WTC11 (cell line): ENCODE results near the gene ITPR2. TPM values are rescaled to one million over a fixed set of nuclear protein-coding genes. Genes with fewer than 3 reads are reported as not detected.
A peak's percentile ranks its signal among the peaks of the same experiment; 100 is the strongest.

ENCODE experiments used
- ATAC-seq: fragments of 200-7000 bp; cut with Tn5 transposase; 2 replicates; pipeline ENCODE4 v1.10.0; 2021; ENCODE audit warnings: mild to moderate bottlenecking, moderate library complexity
- CTCF ChIA-PET: fragments of 300-600 bp; sonication (Branson Sonifier 250); formaldehyde crosslinking; loops from one replicate; lab custom pipeline; 2021; ENCODE audit warnings: antibody characterized with exemption; lab: Charles Lee
- POLR2A ChIA-PET: fragments of 350-600 bp; sonication (Branson Sonifier 250); formaldehyde crosslinking; loops from one replicate; lab custom pipeline; 2021; ENCODE audit warnings: antibody characterized with exemption; lab: Charles Lee
- DNase-seq: peaks from one replicate; pipeline ENCODE4 v3.0.0; 2021; ENCODE audit warnings: low spot score
- H3K27ac Mint-ChIP-seq: 2 replicates; pipeline ENCODE4 v1.8.0; 2021; ENCODE audit warnings: mixed read lengths
- H3K27me3 Mint-ChIP-seq: 2 replicates; pipeline ENCODE4 v1.8.0; 2021; ENCODE audit warnings: low read depth, mild to moderate bottlenecking, moderate library complexity, mixed read lengths
- H3K36me3 Mint-ChIP-seq: 2 replicates; pipeline ENCODE4 v1.8.0; 2021; ENCODE audit warnings: mixed read lengths
- H3K4me1 Mint-ChIP-seq: 2 replicates; pipeline ENCODE4 v1.8.0; 2022; ENCODE audit warnings: mixed read lengths
- H3K4me3 Mint-ChIP-seq: 2 replicates; pipeline ENCODE4 v1.8.0; 2021; ENCODE audit warnings: mild to moderate bottlenecking, moderate library complexity, mixed read lengths
- H3K9me3 Mint-ChIP-seq: 2 replicates; pipeline ENCODE4 v1.8.0; 2021; ENCODE audit warnings: mixed read lengths
- AR ChIP-seq: fragments of 250-450 bp; sonication (Bioruptor Pico); IDR thresholded peaks from 2 replicates; pipeline ENCODE4 v1.9.0; 2021; ENCODE audit warnings: mild to moderate bottlenecking
- CDX4 ChIP-seq: fragments of 250-450 bp; sonication (Bioruptor Pico); IDR thresholded peaks from 2 replicates; pipeline ENCODE4 v1.9.0; 2021; ENCODE audit warnings: moderate library complexity, mild to moderate bottlenecking, inconsistent platforms, borderline replicate concordance
- CREB1 ChIP-seq: sonication (generic); formaldehyde crosslinking; IDR thresholded peaks from 2 replicates; pipeline ENCODE4 v1.8.0; 2023; ENCODE audit warnings: mild to moderate bottlenecking, missing genetic modification reagents
- E2F4 ChIP-seq: sonication (generic); formaldehyde crosslinking; IDR thresholded peaks from 2 replicates; pipeline ENCODE4 v1.8.1; 2022; ENCODE audit warnings: low read depth, mild to moderate bottlenecking, moderate library complexity, missing genetic modification reagents, borderline replicate concordance
- E2F5 ChIP-seq: sonication (generic); formaldehyde crosslinking; IDR thresholded peaks from 2 replicates; pipeline ENCODE4 v1.8.1; 2022; ENCODE audit warnings: mild to moderate bottlenecking, moderate library complexity, missing genetic modification reagents
- FOXJ3 ChIP-seq: sonication (generic); formaldehyde crosslinking; IDR thresholded peaks from 2 replicates; pipeline ENCODE4 v1.9.0; 2021; ENCODE audit warnings: missing genetic modification reagents, mild to moderate bottlenecking, borderline replicate concordance
- NFYB ChIP-seq: sonication (generic); formaldehyde crosslinking; conservative IDR thresholded peaks from 2 replicates; pipeline ENCODE4 v1.8.0; 2022; ENCODE audit warnings: low read depth, missing genetic modification reagents
- NR1H2 ChIP-seq: sonication (generic); formaldehyde crosslinking; IDR thresholded peaks from 2 replicates; pipeline ENCODE4 v1.9.0; 2021; ENCODE audit warnings: mild to moderate bottlenecking, moderate library complexity, missing genetic modification reagents
- PRDM15 ChIP-seq: sonication (generic); formaldehyde crosslinking; IDR thresholded peaks from 2 replicates; pipeline ENCODE4 v1.8.0; 2022; ENCODE audit warnings: missing genetic modification reagents
- SMAD4 ChIP-seq: sonication (generic); formaldehyde crosslinking; IDR thresholded peaks from 2 replicates; pipeline ENCODE4 v1.8.0; 2022; ENCODE audit warnings: mild to moderate bottlenecking, missing genetic modification reagents
- TEAD4 ChIP-seq: sonication (generic); formaldehyde crosslinking; IDR thresholded peaks from 2 replicates; pipeline ENCODE4 v1.8.0; 2022; ENCODE audit warnings: mild to moderate bottlenecking, missing genetic modification reagents
- USF1 ChIP-seq: sonication (generic); formaldehyde crosslinking; IDR thresholded peaks from 2 replicates; pipeline ENCODE4 v1.8.0; 2022; ENCODE audit warnings: mild to moderate bottlenecking, missing genetic modification reagents
- ZMAT4 ChIP-seq: fragments of 250-450 bp; sonication (Bioruptor Pico); IDR thresholded peaks from 2 replicates; pipeline ENCODE4 v1.9.0; 2021; ENCODE audit warnings: mild to moderate bottlenecking
- ZNF317 ChIP-seq: sonication (generic); formaldehyde crosslinking; IDR thresholded peaks from 2 replicates; pipeline ENCODE4 v1.8.1; 2023; ENCODE audit warnings: low read depth, mild to moderate bottlenecking, moderate library complexity, missing genetic modification reagents, borderline replicate concordance
- ZNF416 ChIP-seq: fragments of 250-450 bp; sonication (Bioruptor Pico); IDR thresholded peaks from 2 replicates; pipeline ENCODE4 v1.9.0; 2021; ENCODE audit warnings: mild to moderate bottlenecking, inconsistent platforms
- ZNF425 ChIP-seq: fragments of 250-450 bp; sonication (Bioruptor Pico); conservative IDR thresholded peaks from 2 replicates; pipeline ENCODE4 v1.9.0; 2021; ENCODE audit warnings: mild to moderate bottlenecking
- ZNF512 ChIP-seq: sonication (generic); formaldehyde crosslinking; IDR thresholded peaks from 2 replicates; pipeline ENCODE4 v1.8.1; 2022; ENCODE audit warnings: missing genetic modification reagents, borderline replicate concordance
- total RNA-seq: library from RNA; stranded (reverse); gene quantifications from 3 replicates; pipeline ENCODE4 v1.2.3, GENCODE V29; 2021

The ITPR2 gene
- total RNA-seq, 1 experiment from 2014 or later, result 50.7 TPM

GRCh38 chr12:26818636-26819035 lies 14.4 kb downstream of the ITPR2 start:
- ATAC-seq (no peak), DNase-seq (no peak)
- TF ChIP-seq TEAD4 (CRISPR knock-in tag) (no peak), ZNF317 (CRISPR knock-in tag) (no peak), ZMAT4 (no peak), ZNF425 (CRISPR knock-in tag) (no peak), USF1 (CRISPR knock-in tag) (no peak), NFYB (CRISPR knock-in tag) (no peak), E2F5 (CRISPR knock-in tag) (no peak), AR (CRISPR knock-in tag) (no peak), ZNF416 (CRISPR knock-in tag) (no peak), FOXJ3 (CRISPR knock-in tag) (no peak), PRDM15 (no peak), SMAD4 (CRISPR knock-in tag) (no peak), CREB1 (CRISPR knock-in tag) (no peak), ZNF512 (no peak), NR1H2 (CRISPR knock-in tag) (no peak), E2F4 (no peak), CDX4 (CRISPR knock-in tag) (no peak)
- H3K36me3 Mint-ChIP-seq, result no peaks in the 10 kb centered on the region
- no peak overlapping the region for H3K4me3 Mint-ChIP-seq
- 0 out of 2 replicates have a peak overlapping the region, but pooled peaks have one; percentile 21 for H3K27ac Mint-ChIP-seq
- no peaks in the 10 kb centered on the region for H3K27me3 Mint-ChIP-seq
- POLR2A ChIA-PET, result no interaction called here
- CTCF ChIA-PET, result no interaction called here
- H3K4me1 Mint-ChIP-seq, result peaks cover 29% of the 10 kb centered on the region
- H3K9me3 Mint-ChIP-seq, result no peaks in the 10 kb centered on the region
